A549 (cell line): ENCODE measurements around the gene BANF2. TPM values are rescaled to one million over a fixed set of nuclear protein-coding genes. Genes with fewer than 3 reads are reported as not detected.

Experiments used
- ATAC-seq, 2 experiments: fragments of 200-7000 bp in 1 of 2; fragments of >200 bp in 1 of 2; cut with Nextera tagmentation in 1 of 2; cut with Tn5 transposase in 1 of 2; 3 replicates each; pipeline versions ENCODE4 v1.8.0 to v1.9.1; 2018 to 2020; ENCODE audit warnings: mild to moderate bottlenecking in 1 of 2, moderate library complexity in 1 of 2
- CTCF ChIA-PET: fragments of 300-600 bp; sonication (Branson Sonifier 250); formaldehyde crosslinking; extraction: SDS; loops from one replicate; lab custom pipeline; 2021; ENCODE audit warnings: antibody characterized with exemption, inconsistent platforms; lab: Yijun Ruan, JAX
- POLR2A ChIA-PET: fragments of 350-600 bp; formaldehyde crosslinking; extraction: SDS; loops from one replicate; lab custom pipeline; 2021; ENCODE audit warnings: antibody characterized with exemption, inconsistent platforms; lab: Yijun Ruan, JAX
- DNase-seq, 2 experiments: peaks; one replicate each; pipeline versions ENCODE4 v3.0.0 to v3.0.0-alpha.2; 2011 to 2016; ENCODE audit warnings: low read depth in 1 of 2, low spot score in 1 of 2
- FAIRE-seq: peaks from 2 replicates; lab custom pipeline; 2011; peaks lifted over from hg19 to GRCh38; lab: Jason Lieb, UNC
- H3K27ac ChIP-seq, 2 experiments: fragments of >200 bp; sonication (Bioruptor Twin); formaldehyde crosslinking; 3 replicates each; pipeline ENCODE4 v1.5.1; 2016 to 2017
- H3K4me1 ChIP-seq: fragments of >200 bp; sonication (Bioruptor Twin); formaldehyde crosslinking; 3 replicates; pipeline ENCODE4 v1.6.1; 2016
- H3K4me2 ChIP-seq: fragments of >200 bp; sonication (Bioruptor Twin); formaldehyde crosslinking; 3 replicates; pipeline ENCODE4 v1.6.1; 2016
- H3K4me3 ChIP-seq: fragments of >200 bp; sonication (Bioruptor Twin); formaldehyde crosslinking; 3 replicates; pipeline ENCODE4 v1.5.1; 2016
- H3K9me3 ChIP-seq: fragments of >200 bp; sonication (Bioruptor Twin); formaldehyde crosslinking; 3 replicates; pipeline ENCODE4 v1.6.1; 2016
- BHLHE40 ChIP-seq: IDR thresholded peaks from 2 replicates; pipeline ENCODE4 v1.6.1; 2012; ENCODE audit warnings: low read depth, low read length, inconsistent platforms
- CHD4 ChIP-seq: fragments of 200-600 bp; sonication (generic); IDR thresholded peaks from 2 replicates; pipeline ENCODE4 v1.6.1; 2016; ENCODE audit warnings: antibody characterized with exemption, mild to moderate bottlenecking, borderline replicate concordance
- EHMT2 ChIP-seq: fragments of 200-600 bp; sonication (generic); IDR thresholded peaks from 2 replicates; pipeline ENCODE4 v1.6.1; 2016; ENCODE audit warnings: antibody characterized with exemption, low read depth, mild to moderate bottlenecking, moderate library complexity
- EP300 ChIP-seq, 2 experiments: fragments of >200 bp; sonication (Bioruptor Twin); formaldehyde crosslinking; IDR thresholded peaks; 2 replicates in 1 of 2; 3 replicates in 1 of 2; pipeline ENCODE4 v1.6.1; 2016 to 2017
- FOSB ChIP-seq: fragments of 250-450 bp; sonication (Bioruptor Pico); IDR thresholded peaks from 2 replicates; pipeline ENCODE4 v1.5.0; 2020; ENCODE audit warnings: mild to moderate bottlenecking, moderate library complexity
- FOXS1 ChIP-seq: fragments of 250-450 bp; sonication (Bioruptor Pico); IDR thresholded peaks from 2 replicates; pipeline ENCODE4 v1.5.0; 2020; ENCODE audit warnings: mild to moderate bottlenecking, moderate library complexity
- GATA3 ChIP-seq: IDR thresholded peaks from 2 replicates; pipeline ENCODE4 v1.6.1; 2012; ENCODE audit warnings: borderline replicate concordance
- KDM1A ChIP-seq: fragments of 200-600 bp; sonication (generic); IDR thresholded peaks from 2 replicates; pipeline ENCODE4 v1.6.1; 2016; ENCODE audit warnings: low read depth, mild to moderate bottlenecking
- KDM5A ChIP-seq: fragments of 200-600 bp; sonication (generic); IDR thresholded peaks from 2 replicates; pipeline ENCODE4 v1.6.1; 2016; ENCODE audit warnings: antibody characterized with exemption, mild to moderate bottlenecking
- MAZ ChIP-seq: fragments of 150-350 bp; IDR thresholded peaks from 2 replicates; pipeline ENCODE4 v1.6.1; 2014; ENCODE audit warnings: antibody characterized with exemption, low read depth, low read length, borderline replicate concordance
- MYC ChIP-seq: IDR thresholded peaks from 2 replicates; pipeline ENCODE4 v1.6.1; 2012; ENCODE audit warnings: mild to moderate bottlenecking, inconsistent platforms, low read length, improper control_type of control experiment, borderline replicate concordance
- NR3C1 ChIP-seq: fragments of >200 bp; sonication (Bioruptor Twin); formaldehyde crosslinking; IDR thresholded peaks from 3 replicates; pipeline ENCODE4 v1.6.1; 2017
- RAD21 ChIP-seq, 2 experiments: fragments of >200 bp in 1 of 2; sonication (Bioruptor Twin) in 1 of 2; formaldehyde crosslinking in 1 of 2; IDR thresholded peaks in 1 of 2; conservative IDR thresholded peaks in 1 of 2; 2 replicates in 1 of 2; 3 replicates in 1 of 2; pipeline ENCODE4 v1.6.1; 2012 to 2018; ENCODE audit warnings: inconsistent platforms in 1 of 2
- RARB ChIP-seq: fragments of 250-450 bp; sonication (Bioruptor Pico); IDR thresholded peaks from 2 replicates; pipeline ENCODE4 v1.8.0; 2021; ENCODE audit warnings: mild to moderate bottlenecking, moderate library complexity
- RCOR1 ChIP-seq: fragments of 150-350 bp; IDR thresholded peaks from 2 replicates; pipeline ENCODE4 v1.6.1; 2014; ENCODE audit warnings: antibody characterized with exemption, low read length, low read depth
- RNF2 ChIP-seq: fragments of 200-600 bp; sonication (generic); IDR thresholded peaks from 2 replicates; pipeline ENCODE4 v1.6.1; 2016; ENCODE audit warnings: low read depth, mild to moderate bottlenecking, antibody characterized with exemption, moderate library complexity, borderline replicate concordance
- SREBF2 ChIP-seq: fragments of 450-650 bp; IDR thresholded peaks from 2 replicates; pipeline ENCODE4 v1.6.1; 2014; ENCODE audit warnings: mild to moderate bottlenecking, moderate library complexity
- ZC3H11A ChIP-seq: fragments of 450-650 bp; IDR thresholded peaks from 2 replicates; pipeline ENCODE4 v1.6.1; 2014; ENCODE audit warnings: antibody characterized with exemption, mild to moderate bottlenecking
- ZFP36 ChIP-seq: fragments of 450-650 bp; IDR thresholded peaks from 2 replicates; pipeline ENCODE4 v1.6.1; 2014; ENCODE audit warnings: borderline replicate concordance; ENCODE audit not compliant: partially characterized antibody
- ZSCAN20 ChIP-seq: fragments of 250-450 bp; sonication (Bioruptor Pico); IDR thresholded peaks from 2 replicates; pipeline ENCODE4 v1.8.0; 2022; ENCODE audit warnings: mild to moderate bottlenecking, moderate library complexity
- WGBS: methylation state at CpG from one replicate; pipeline ENCODE4 v1.1.6; 2017; ENCODE audit errors: missing lambda C conversion rate; 5-methylcytosine and 5-hydroxymethylcytosine counted together
- polyA plus RNA-seq, 4 experiments: library from polyadenylated mRNA; depleted of rRNA in 3 of 4; stranded (reverse); fragments of >200 nt; fragmentation: RNase III in 1 of 4; extraction: RNeasy Plus Mini Kit Qiagen cat#74134 plus additional on column Dnase treatment in 1 of 4; gene quantifications; 2 replicates in 3 of 4; 3 replicates in 1 of 4; pipeline ENCODE4 v1.2.3, GENCODE V29; 2011 to 2017
- TF ChIP-seq, protein P1 (sequence below): IDR thresholded peaks from 2 replicates; pipeline ENCODE4 v1.6.1; 2012
- TF ChIP-seq, protein P2 (sequence below): fragments of >200 bp; sonication (Bioruptor Twin); formaldehyde crosslinking; IDR thresholded peaks from 3 replicates; pipeline ENCODE4 v1.6.1; 2016
- TF ChIP-seq, protein P3 (sequence below): IDR thresholded peaks from 2 replicates; pipeline ENCODE4 v1.6.1; 2012
- TF ChIP-seq, protein P4 (sequence below): fragments of 250-450 bp; sonication (Bioruptor Pico); IDR thresholded peaks from 2 replicates; pipeline ENCODE4 v1.5.0; 2020; ENCODE audit warnings: low read depth, mild to moderate bottlenecking, moderate library complexity
- TF ChIP-seq, protein P5 (sequence below): fragments of 450-650 bp; IDR thresholded peaks from 2 replicates; pipeline ENCODE4 v1.6.1; 2014; ENCODE audit warnings: antibody characterized with exemption

Gene BANF2
- polyA plus RNA-seq, 2 of the 4 experiments (the other 2 are of a cell fraction), result not detected

DNA sequence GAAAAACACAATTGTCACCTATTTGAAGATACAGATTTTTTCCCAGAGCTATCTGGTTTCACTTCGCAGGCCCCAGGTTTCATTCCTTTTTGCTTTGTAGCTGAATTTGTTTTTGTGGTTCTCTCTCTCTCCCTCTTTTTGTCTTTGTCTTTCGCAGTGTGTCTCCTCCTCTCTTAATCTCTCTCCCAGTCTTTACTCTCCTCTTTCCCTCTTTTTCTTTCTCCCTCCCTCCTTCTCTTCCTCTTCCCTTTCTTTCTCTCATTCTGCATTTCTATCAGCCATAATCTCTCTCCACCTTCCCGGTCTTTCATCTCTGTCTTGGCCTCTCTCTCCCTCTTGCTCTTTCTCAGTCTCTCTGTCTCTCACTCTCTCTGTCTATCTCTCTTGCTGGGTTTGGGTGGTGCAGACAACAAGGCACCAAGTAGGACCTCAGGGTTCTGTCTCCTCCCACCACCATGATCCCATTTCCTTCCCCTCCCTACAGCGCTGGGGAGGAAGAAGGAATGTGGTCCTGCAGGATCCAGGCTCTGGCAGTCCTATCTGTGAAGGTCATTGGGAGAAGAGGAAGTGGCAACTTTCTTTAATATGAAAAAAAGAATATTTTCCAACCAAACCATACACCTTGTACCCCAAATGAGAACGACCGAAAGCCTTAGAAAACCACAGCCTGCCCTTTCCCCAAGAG, 63.2 kb downstream of the BANF2 start:
- no peak for FAIRE-seq
- CTCF ChIA-PET, result interaction anchor here (1.5 kb wide), 1 partner anchor 19 kb away, joined by 4 read pairs; no protein-coding TSS in a partner anchor
- POLR2A ChIA-PET, result no interaction called here
- no peak for TF ChIP-seq MAZ
- TF ChIP-seq FOSB (CRISPR knock-in tag), result no peak
- no peak for TF ChIP-seq GATA3
- no peak for TF ChIP-seq RARB (CRISPR knock-in tag)
- TF ChIP-seq KDM1A, result no peak
- TF ChIP-seq, protein P1, sequence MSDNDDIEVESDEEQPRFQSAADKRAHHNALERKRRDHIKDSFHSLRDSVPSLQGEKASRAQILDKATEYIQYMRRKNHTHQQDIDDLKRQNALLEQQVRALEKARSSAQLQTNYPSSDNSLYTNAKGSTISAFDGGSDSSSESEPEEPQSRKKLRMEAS, result no peak
- TF ChIP-seq, protein P2, sequence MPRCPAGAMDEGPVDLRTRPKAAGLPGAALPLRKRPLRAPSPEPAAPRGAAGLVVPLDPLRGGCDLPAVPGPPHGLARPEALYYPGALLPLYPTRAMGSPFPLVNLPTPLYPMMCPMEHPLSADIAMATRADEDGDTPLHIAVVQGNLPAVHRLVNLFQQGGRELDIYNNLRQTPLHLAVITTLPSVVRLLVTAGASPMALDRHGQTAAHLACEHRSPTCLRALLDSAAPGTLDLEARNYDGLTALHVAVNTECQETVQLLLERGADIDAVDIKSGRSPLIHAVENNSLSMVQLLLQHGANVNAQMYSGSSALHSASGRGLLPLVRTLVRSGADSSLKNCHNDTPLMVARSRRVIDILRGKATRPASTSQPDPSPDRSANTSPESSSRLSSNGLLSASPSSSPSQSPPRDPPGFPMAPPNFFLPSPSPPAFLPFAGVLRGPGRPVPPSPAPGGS, result no peak
- no peak for TF ChIP-seq SREBF2
- TF ChIP-seq CHD4, result no peak
- TF ChIP-seq, protein P3, sequence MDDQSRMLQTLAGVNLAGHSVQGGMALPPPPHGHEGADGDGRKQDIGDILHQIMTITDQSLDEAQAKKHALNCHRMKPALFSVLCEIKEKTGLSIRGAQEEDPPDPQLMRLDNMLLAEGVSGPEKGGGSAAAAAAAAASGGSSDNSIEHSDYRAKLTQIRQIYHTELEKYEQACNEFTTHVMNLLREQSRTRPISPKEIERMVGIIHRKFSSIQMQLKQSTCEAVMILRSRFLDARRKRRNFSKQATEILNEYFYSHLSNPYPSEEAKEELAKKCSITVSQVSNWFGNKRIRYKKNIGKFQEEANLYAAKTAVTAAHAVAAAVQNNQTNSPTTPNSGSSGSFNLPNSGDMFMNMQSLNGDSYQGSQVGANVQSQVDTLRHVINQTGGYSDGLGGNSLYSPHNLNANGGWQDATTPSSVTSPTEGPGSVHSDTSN, result no peak
- no peak for TF ChIP-seq RCOR1
- TF ChIP-seq NR3C1, result no peak
- TF ChIP-seq FOXS1 (CRISPR knock-in tag), result no peak
- TF ChIP-seq KDM5A, result no peak
- no peak for TF ChIP-seq EP300 (IDR thresholded peaks at IDR 0.05)
- no peak for TF ChIP-seq BHLHE40
- TF ChIP-seq ZC3H11A, result no peak
- TF ChIP-seq, protein P4, sequence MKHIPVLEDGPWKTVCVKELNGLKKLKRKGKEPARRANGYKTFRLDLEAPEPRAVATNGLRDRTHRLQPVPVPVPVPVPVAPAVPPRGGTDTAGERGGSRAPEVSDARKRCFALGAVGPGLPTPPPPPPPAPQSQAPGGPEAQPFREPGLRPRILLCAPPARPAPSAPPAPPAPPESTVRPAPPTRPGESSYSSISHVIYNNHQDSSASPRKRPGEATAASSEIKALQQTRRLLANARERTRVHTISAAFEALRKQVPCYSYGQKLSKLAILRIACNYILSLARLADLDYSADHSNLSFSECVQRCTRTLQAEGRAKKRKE (CRISPR knock-in tag), result no peak
- TF ChIP-seq, protein P5, sequence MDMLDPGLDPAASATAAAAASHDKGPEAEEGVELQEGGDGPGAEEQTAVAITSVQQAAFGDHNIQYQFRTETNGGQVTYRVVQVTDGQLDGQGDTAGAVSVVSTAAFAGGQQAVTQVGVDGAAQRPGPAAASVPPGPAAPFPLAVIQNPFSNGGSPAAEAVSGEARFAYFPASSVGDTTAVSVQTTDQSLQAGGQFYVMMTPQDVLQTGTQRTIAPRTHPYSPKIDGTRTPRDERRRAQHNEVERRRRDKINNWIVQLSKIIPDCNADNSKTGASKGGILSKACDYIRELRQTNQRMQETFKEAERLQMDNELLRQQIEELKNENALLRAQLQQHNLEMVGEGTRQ, result no peak
- no peak for TF ChIP-seq MYC
- no peak for ATAC-seq
- no peak overlapping the region for H3K27ac ChIP-seq
- DNase-seq, result no peak
- no peaks in the 10 kb centered on the region for H3K4me1 ChIP-seq
- H3K9me3 ChIP-seq, result peaks cover 7% of the 10 kb centered on the region; the same call in 1 of the 3 replicates
- 69% methylated on average over 6 of the region's 6 CpGs for WGBS
- no peak overlapping the region for H3K4me2 ChIP-seq
- H3K4me3 ChIP-seq, result no peak overlapping the region

DNA sequence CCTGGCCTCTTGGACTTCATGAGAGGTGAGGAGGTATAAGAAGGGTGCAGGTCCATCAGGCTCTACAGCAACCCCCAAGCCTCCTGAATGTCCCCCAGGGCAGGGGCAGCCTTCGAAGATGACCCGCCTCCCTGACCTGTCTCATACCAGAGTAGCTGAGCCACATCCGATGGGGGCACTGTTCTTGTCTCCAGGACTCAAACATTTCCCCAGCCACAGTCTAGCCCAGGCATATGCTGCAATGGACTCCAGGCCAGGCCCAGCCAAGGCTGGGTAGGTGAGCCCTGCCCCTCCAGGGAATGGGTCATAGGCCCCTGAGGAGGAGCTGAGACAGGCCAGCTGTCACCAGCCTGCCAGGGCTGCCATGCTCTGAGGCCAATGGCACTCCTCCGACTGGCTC, 65.3 kb downstream of the BANF2 start:
- WGBS, result 87% methylated on average over 4 of the region's 4 CpGs
- ATAC-seq, result no peak
- Histone ChIP-seq H3K27ac (no peak overlapping the region), H3K4me2 (no peak overlapping the region), H3K4me1 (no peaks in the 10 kb centered on the region), H3K9me3 (no peaks in the 10 kb centered on the region), H3K4me3 (no peak overlapping the region)
- no peak for FAIRE-seq
- TF ChIP-seq ZFP36 (no peak), SREBF2 (no peak), KDM1A (no peak), ZSCAN20 (no peak), RNF2 (no peak), RAD21 (conservative IDR thresholded peaks at IDR 0.05 in 1 of 2, IDR thresholded peaks at IDR 0.05 in 1 of 2) (no peak), EHMT2 (no peak)
- TF ChIP-seq, protein P5, result no peak
- ChIA-PET POLR2A (no interaction called here), CTCF (no interaction called here)
- no peak for DNase-seq
